ENCODE results near the gene NCKIPSD.

The NCKIPSD gene

GRCh38 chr3:48642605-48643004 lies 43.1 kb downstream of the NCKIPSD start:
- no peak for DNase-seq

DNA sequence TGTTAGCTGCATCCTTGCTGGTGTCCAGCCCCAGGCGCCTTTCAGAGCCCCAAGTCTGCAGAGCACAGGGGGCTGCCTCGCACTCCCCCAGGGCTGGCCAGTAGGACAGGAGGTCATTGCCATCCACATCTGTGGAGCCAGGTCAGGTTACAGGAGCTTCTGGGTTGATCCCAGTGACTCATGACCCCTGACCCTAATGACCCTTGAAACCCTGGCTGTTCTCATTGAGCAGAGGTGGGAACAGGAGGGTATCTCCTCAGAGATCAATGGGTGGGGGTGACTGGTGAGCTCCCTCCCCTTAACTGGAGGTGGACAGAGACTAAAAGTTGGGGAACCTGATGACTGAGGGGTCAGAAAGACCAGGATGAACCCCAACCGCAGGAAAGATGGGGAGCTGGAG lies 44.3 kb downstream of the NCKIPSD start:
- no peak for DNase-seq

- no peak for DNase-seq
These were observed 45.6 kb downstream of the NCKIPSD start for GRCh38 chr3:48639944-48640606.

GRCh38 chr3:48637305-48637704 lies 48.4 kb downstream of the NCKIPSD start:
- DNase-seq: no peak

- DNase-seq: no peak
These were observed 49.5 kb downstream of the NCKIPSD start for GRCh38 chr3:48636149-48636655.

DNA sequence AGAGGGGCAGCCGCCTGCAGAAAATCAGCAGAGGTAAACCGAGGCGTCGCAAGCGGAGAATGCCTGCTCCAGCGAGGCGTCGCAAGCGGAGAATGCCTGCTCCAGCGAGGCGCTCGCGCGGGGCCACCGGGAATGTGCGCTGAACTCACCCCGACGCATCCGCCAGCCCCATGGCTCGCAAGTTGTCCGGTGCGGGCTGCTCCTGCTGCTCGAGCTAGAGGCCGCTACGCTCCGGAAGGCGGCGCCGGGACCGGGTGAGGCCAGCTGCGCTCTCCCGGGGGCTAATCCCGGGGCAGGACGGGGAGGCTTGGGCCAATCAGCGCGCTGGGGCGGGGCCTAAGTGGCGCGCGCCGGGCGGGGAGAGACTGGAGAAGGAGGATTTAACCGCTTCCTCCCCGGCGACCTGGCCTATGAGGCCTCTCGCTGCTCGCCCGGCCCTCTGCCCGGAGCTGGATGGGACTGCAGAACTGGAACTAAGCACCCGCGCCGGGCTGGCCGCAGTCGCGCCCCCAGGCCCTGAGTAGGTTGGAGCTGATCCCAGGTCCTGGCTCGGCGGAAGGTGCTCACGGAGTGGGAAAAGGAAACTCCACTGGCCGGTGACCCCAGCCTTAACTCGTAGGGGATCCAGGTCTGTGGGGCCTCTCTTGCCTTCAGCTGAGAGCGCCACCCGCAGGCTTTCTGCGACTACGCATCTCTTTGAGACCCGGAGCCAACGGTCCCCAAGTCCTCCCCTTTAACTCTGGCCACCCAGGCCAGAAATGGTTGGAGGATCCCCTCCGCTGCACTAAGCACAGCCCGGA lies 50.3 kb downstream of the NCKIPSD start, which contains the start of gene SLC26A6:
TSS of gene SLC26A6 (minus strand) at position 240 of the 800 bp plus-strand sequence. CDS start at position 172, 68 bp downstream.
- DNase-seq: peak; percentile 86 to 88

DNA sequence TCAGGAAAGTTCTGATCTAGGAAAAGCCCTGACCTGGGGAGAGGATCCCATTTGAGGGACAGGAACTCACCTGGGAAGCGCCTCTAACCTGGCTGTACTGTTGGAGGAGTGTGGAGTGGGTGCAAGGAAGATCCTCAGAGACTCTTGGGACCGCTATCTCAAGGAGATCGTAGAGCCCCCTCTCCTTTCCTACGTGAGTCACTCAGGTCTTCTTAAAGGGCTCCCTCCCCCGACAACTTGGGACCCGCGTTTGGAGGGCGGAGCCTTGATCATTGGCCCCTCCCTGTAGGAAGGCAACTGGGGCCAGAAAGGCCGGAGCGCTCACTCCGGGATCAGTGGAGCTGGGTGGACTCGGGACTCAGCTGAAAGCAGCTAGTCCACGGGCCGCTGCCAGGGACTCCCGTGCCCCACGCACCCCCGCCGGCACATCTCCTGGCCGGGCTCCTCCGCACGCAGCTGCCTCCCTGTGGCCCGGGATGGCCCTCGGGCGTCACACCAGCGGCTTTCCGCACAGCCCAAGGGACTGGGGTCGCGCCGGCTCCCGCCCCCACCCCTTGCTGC lies 51.0 kb downstream of the NCKIPSD start:
- DNase-seq: peak in 1 of 2 donors; percentile 30

DNA sequence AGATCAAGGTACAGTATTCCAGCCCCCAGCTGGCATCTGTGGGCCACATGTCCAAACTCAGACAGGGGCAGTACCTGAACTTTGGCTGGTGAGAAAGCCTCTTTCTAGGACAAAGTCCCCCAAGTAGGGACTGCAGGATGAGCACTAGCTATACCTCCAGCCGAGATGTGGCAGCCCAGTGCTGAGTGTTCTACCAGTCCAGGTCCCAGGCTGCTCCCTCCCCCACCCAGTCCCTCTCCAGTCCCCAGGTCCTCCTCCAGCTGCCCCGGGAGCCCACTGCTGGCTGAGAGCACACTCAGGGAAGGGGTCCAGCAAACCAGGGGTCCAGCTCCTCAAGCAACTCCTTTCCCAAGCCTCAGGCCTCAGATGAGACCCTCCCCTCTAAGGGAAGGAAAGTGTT lies 52.0 kb downstream of the NCKIPSD start:
- no peak for DNase-seq

GRCh38 chr3:48633256-48633655 lies 52.5 kb downstream of the NCKIPSD start:
- DNase-seq: no peak

DNA sequence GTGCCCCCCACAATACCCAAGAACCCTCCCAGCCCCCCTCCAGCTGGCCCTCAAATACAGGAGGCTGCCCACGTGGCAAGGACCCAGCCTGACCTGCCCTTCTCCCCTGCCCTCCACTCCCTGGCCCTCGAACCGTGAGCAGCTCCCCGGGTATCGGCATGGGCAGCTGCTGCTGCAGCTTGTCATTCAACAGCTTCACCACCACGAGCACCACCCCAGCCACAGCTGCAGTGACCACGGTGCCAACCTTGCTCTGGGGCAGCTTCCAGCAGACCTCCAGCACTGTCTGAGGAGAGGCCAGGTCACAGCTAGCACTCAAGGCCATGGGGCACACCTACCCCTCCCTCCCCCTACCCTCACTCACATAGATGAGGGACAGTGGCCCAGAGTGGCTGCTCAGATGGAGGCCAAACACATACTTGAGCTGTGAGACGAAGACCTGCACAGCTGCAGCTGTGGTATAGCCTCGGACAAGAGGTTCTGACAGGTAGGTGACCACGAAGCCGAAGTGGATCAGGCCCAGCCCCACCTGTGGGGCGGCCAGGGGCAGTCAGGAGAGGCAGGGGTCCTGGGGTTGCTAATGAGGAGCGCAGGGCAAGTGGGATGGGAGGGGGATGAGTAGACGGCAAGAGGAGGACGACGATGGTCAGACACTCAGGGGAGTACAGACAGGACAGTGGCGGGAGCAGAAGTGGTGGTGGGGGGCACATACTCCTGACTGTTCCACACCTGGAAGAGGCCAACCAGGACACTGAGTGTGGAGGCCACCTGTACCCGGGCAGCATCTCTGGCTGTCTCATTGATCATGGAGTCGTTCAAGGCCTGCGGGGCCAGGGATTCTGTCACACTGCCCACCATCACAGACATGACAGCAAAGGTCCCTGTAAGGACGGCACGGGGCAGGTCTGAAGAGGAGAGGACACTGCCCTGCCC lies 53.9 kb downstream of the NCKIPSD start:
- no peak for DNase-seq

- DNase-seq: no peak
These were observed 54.9 kb downstream of the NCKIPSD start for GRCh38 chr3:48630833-48631232.

DNA sequence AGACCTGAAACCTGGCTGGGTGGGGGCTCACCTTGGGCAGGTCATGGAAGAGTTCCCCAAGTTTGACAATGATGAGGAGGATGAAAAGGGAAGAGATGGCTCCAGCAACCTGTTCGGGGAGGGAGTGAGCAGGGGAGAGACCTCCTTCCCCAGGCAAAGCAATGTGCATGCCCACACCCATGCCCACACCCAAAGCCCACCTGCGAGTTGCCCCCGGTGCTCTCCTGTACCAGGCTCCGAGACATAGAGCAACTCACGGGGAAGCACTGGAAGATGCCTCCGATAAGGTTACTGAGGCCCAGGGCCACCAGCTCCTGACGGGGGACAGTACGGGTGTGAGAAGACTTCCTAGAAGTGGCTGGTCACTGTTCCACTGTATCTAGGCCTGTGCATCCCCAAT lies 55.3 kb downstream of the NCKIPSD start:
- no peak for DNase-seq

GRCh38 chr3:48629894-48630293 lies 55.8 kb downstream of the NCKIPSD start:
- DNase-seq: no peak

GRCh38 chr3:48628277-48629017 lies 57.3 kb downstream of the NCKIPSD start:
- DNase-seq: no peak

GRCh38 chr3:48625600-48625999 lies 60.1 kb downstream of the NCKIPSD start:
- no peak for DNase-seq

GRCh38 chr3:48624767-48625166 lies 60.9 kb downstream of the NCKIPSD start:
- DNase-seq: no peak

GRCh38 chr3:48623851-48624547 lies 61.7 kb downstream of the NCKIPSD start:
- DNase-seq: no peak

All from bone marrow (tissue), 2 donors.